GM21423 (cell line): Measurements from ENCODE around the gene TLR2.

ENCODE experiments used
- ATAC-seq: cut with Tn5 transposase; IDR thresholded peaks from one replicate; pipeline ENCODE4 v1.9.1; 2021; ENCODE audit warnings: mild to moderate bottlenecking, moderate library complexity; ENCODE audit not compliant: unreplicated experiment

TLR2 gene

GRCh38 chr4:153728660-153729059 is 44.6 kb downstream of the TLR2 start:
- peak; percentile 73 for ATAC-seq

DNA sequence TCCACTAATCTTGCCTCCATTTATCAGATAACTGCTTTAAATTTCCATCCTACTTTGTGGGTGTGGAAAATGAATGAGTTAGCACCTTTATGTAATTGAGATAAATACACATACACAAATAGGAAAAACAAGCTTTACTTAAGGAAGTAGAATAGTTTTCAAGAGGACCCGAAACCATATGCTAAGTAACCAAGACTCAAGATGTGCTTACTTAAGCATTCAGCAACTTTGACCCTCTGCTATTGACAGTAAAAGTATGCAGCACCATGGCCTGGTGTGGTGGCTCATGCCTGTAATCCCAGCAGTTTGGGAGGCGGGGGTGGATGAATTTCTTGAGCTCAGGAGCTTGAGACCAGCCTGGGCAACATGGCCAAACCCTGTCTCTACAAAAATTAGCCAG is 45.8 kb downstream of the TLR2 start:
- ATAC-seq = no peak

- no peak for ATAC-seq
Observed at GRCh38 chr4:153731239-153731638, 47.2 kb downstream of the TLR2 start.

GRCh38 chr4:153733751-153734448 is 49.8 kb downstream of the TLR2 start:
- ATAC-seq = peak; percentile 65

DNA sequence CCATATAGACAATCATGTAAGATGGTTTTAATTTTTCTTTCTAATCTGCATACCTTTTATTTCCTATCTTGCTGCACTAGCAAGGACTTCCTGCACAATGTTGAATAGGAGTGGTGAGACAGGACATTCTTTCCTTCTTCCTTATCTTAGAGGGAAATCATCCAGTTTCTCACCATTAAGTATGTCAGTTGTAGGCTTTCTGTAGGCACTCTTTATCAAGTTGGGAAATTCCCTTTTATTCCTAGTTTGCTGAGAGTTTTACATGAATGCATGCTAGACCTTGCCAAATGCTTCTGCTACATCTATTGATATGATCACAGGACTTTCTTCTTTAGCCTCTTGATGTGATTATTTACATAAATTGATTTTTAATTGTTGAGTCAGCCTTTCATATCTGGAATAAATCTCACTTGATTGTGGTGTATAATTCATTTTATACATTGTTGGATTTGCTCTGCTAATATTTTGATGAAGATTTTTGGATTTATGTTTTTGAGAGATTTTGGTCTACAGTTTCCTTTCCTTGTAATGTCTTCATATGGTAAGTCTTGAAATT is 51.9 kb downstream of the TLR2 start:
- ATAC-seq = no peak

- ATAC-seq = no peak
Observed at GRCh38 chr4:153741541-153741940, 57.5 kb downstream of the TLR2 start.

- no peak for ATAC-seq
Observed at GRCh38 chr4:153745651-153746050, 61.6 kb downstream of the TLR2 start.

- no peak for ATAC-seq
Observed at GRCh38 chr4:153747406-153747955, 63.4 kb downstream of the TLR2 start.

DNA sequence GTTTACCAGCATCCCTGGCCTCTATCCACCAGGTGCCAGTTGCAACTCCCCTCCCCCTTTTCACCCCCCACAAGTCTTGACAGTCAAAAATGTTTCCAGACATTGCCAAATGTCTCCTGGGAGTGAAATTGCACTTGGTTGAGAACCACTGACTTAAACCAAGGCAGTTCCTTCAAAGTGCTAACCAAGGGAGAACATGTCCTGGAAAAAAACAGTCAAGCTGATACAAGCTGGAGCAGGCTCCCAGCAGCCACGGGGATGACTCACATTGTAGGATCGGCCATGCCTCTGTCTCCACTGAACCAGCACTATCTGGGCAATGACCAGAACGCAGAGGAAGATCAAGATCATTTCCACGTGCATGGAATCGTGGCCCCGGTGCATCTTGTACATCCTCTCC is 64.3 kb downstream of the TLR2 start:
- no peak for ATAC-seq

- peak; percentile 85 for ATAC-seq
Observed at GRCh38 chr4:153750197-153750817, 66.2 kb downstream of the TLR2 start.

DNA sequence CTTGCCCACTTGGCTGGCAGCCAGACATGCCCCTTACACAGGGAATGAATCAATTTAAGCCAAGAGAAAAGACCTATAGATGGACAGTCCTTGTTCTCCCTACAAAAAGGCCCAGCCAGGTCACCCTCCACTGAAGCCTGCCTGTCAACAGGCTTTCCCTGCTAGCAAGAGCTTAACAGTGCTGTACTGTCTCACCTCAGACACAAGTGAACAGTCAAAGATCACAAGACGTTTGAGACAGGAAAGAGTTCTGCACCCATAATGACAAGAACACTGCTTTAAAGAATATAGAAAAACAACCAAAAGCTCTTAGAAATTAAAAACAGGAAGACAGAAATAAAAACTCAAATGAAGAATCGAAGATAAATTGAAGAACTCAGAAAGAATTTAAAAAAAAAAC is 71.1 kb downstream of the TLR2 start:
- no peak for ATAC-seq
